GM12801 (cell line): ENCODE measurements around the gene SH3BGR.

Experiments used
- TF ChIP-seq, protein P1 (sequence below): IDR thresholded peaks from one replicate; pipeline ENCODE4 v1.5.1; 2011; ENCODE audit warnings: control low read depth; ENCODE audit not compliant: insufficient read length; ENCODE audit errors: extremely low read depth

Gene SH3BGR

DNA sequence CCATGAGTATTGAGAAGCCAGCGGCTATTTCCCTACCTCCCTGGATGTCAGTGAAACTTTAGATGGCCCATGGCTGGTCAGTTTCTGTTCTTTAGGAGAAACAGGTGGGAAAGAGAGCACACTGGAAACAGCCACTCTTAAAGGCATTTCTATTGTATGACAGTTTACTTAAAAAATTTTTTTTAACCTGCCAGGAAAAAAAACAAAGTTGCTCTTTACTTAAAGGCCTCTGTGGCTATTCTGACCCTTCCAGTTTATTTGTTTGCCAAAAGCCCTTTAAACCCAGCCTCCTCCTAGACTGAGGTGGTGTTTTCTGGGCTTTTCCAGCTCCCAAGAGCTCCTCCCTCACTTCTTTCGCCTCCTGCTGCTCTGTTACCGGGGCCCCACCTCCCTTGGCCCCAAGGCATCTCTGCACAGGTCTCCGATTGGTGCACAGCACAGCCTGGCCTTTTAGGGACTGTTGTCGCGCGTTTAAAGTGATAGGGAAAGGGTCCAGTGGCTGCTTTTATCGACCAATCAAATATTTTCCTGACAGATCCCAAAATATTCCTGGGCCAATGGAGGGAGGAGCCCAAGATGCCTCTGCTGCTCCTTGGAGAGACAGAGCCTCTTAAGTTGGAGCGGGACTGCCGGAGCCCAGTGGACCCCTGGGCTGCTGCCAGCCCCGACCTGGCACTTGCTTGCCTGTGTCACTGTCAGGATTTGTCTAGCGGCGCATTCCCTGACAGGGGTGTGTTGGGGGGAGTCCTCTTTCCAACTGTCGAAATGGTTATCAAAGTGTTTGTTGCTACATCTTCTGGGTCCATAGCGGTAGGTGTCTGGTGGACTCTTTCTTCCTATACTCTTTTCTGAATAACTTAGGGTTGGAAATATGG lies at the start of gene SH3BGR:
Gene SH3BGR (plus strand): TSS at position 639 of the 875 bp plus-strand sequence. CDS start 127 bp downstream, at position 766.
- TF ChIP-seq, protein P1, sequence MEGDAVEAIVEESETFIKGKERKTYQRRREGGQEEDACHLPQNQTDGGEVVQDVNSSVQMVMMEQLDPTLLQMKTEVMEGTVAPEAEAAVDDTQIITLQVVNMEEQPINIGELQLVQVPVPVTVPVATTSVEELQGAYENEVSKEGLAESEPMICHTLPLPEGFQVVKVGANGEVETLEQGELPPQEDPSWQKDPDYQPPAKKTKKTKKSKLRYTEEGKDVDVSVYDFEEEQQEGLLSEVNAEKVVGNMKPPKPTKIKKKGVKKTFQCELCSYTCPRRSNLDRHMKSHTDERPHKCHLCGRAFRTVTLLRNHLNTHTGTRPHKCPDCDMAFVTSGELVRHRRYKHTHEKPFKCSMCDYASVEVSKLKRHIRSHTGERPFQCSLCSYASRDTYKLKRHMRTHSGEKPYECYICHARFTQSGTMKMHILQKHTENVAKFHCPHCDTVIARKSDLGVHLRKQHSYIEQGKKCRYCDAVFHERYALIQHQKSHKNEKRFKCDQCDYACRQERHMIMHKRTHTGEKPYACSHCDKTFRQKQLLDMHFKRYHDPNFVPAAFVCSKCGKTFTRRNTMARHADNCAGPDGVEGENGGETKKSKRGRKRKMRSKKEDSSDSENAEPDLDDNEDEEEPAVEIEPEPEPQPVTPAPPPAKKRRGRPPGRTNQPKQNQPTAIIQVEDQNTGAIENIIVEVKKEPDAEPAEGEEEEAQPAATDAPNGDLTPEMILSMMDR, result no peak

DNA sequence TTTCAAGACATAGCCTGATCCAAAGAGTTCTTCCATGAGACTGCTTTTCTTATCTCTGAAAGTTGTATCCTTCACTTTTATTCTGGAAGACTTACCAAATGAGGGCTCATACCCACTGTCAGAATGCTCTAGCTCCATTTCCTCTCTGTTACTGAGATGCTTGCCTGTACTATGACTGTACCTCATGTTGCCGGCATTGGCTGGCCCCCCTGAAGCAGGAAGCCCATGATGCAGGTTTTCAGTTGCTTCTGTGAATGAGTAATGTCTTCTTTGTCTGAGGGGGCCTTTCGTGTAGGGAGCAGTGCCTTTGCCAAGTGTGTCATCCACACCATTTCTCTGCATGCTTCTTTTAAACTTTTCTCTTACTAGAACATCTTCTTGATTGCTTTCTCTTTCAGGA lies 45.7 kb upstream of the SH3BGR start:
- TF ChIP-seq, protein P1, result no peak

- TF ChIP-seq, protein P1, result no peak
Observed at GRCh38 chr21:39422527-39423241, 29.1 kb upstream of the SH3BGR start.

- TF ChIP-seq, protein P1, result no peak
Observed at GRCh38 chr21:39429445-39429844, 22.3 kb upstream of the SH3BGR start.

DNA sequence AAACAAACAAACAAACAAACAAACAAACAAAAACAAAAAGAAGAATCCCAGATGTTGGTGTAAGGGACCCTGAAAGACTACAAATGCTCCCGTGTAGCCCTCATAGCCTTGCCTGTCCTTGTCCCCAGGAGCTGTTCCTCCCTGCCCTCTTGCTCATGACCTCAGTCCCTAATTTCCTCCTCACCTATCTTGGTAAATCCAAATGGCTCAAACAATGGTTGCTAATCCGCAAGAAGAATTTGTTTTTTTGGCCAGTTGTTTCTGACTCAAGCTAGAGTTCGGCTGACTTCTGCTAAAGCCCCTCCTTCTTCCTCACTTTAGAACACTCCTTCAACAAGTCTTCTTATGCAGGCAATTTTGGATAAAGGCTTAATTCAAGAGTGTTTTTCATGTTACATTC lies 21.8 kb upstream of the SH3BGR start:
- TF ChIP-seq, protein P1, result no peak

DNA sequence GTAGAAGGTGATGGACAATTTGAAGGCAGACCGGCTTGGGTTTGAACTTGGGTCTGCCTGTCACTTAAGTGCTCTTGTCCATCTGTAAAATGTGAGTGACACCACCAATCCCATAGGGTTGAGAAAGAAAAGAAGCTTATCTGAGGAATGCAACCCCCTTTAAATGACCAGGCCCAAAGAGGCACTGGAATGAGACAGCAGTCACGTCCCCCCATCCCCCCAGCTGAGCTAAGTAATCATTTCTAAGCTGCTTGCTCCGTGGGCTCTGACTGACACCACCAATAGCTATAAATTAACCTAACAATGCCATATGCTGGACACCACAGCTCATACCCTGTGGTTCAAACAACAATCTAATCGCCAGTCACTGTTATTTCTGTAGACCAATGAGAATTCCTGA lies 21.3 kb upstream of the SH3BGR start:
- TF ChIP-seq, protein P1, result no peak

DNA sequence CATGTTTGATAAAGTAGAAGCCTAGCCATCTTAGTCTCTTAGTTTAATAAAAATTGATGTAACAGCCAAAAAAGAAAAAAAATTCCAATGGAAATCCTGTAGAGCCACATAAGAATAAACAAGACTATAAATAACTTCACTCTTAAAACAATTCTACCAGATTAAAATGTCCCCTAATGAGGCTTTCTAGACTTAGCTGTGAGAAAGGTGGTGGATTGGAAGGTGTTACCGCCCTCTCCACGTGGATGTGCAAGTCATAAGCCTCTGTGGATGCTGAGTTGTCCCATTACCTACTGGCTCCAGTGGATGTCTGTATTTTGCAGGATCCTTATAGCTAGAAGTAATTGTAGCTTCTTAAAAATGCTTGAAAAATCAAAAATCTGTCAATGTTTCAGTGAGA lies 20.8 kb upstream of the SH3BGR start:
- TF ChIP-seq, protein P1, result no peak
